Measurements from ENCODE around the gene ZNF750.

The ZNF750 gene

GRCh38 chr17:82820278-82821251 lies 19.3 kb downstream of the ZNF750 start:
- TF ChIP-seq FOXP2 (optimal IDR thresholded peaks at IDR 0.05; ENCODE audit: borderline replicate concordance, extremely low read depth, extremely low read length, insufficient read depth) = no peak
- TF ChIP-seq, protein P1, sequence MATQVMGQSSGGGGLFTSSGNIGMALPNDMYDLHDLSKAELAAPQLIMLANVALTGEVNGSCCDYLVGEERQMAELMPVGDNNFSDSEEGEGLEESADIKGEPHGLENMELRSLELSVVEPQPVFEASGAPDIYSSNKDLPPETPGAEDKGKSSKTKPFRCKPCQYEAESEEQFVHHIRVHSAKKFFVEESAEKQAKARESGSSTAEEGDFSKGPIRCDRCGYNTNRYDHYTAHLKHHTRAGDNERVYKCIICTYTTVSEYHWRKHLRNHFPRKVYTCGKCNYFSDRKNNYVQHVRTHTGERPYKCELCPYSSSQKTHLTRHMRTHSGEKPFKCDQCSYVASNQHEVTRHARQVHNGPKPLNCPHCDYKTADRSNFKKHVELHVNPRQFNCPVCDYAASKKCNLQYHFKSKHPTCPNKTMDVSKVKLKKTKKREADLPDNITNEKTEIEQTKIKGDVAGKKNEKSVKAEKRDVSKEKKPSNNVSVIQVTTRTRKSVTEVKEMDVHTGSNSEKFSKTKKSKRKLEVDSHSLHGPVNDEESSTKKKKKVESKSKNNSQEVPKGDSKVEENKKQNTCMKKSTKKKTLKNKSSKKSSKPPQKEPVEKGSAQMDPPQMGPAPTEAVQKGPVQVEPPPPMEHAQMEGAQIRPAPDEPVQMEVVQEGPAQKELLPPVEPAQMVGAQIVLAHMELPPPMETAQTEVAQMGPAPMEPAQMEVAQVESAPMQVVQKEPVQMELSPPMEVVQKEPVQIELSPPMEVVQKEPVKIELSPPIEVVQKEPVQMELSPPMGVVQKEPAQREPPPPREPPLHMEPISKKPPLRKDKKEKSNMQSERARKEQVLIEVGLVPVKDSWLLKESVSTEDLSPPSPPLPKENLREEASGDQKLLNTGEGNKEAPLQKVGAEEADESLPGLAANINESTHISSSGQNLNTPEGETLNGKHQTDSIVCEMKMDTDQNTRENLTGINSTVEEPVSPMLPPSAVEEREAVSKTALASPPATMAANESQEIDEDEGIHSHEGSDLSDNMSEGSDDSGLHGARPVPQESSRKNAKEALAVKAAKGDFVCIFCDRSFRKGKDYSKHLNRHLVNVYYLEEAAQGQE (IDR thresholded peaks at IDR 0.05; ENCODE audit: insufficient read depth in 1 of 2, low read depth in 2 of 2, low read length in 2 of 2) = no peak

DNA sequence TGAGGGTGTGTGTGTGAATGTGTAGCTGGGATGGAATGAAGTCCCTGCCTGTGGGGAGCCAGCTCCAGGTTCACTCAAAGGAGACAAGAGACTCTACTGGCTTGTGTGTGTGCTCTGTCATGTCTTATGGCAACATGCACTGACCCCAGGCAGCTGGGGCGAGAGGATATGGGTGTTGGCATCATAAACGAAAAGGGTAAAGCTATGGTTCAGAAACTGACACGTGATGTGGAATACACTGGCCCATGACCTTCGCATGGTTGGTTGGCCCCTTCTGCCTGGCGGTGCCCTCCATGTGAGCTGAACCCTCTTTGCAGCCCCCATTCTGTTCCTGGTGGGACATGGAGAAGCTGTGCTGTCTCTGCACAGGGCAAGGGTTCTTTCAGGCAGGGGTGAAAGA lies 21.9 kb downstream of the ZNF750 start:
- TF ChIP-seq SIN3A (IDR thresholded peaks at IDR 0.05; ENCODE audit: borderline replicate concordance, insufficient read depth, low read length) (no peak), TAF1 (IDR thresholded peaks at IDR 0.05; ENCODE audit: borderline replicate concordance, insufficient read depth, low read length) (no peak), FOXP2 (optimal IDR thresholded peaks at IDR 0.05; ENCODE audit: borderline replicate concordance, extremely low read depth, extremely low read length, insufficient read depth) (no peak), POLR2AphosphoS5 (IDR thresholded peaks at IDR 0.05; ENCODE audit: low read depth, low read length) (no peak)
- TF ChIP-seq, protein P1 (IDR thresholded peaks at IDR 0.05; ENCODE audit: insufficient read depth in 1 of 2, low read depth in 2 of 2, low read length in 2 of 2) = no peak

GRCh38 chr17:82816358-82816757 lies 23.5 kb downstream of the ZNF750 start:
- no peak for TF ChIP-seq POLR2AphosphoS5 (IDR thresholded peaks at IDR 0.05; ENCODE audit: low read depth, low read length)
- TF ChIP-seq, protein P1 (IDR thresholded peaks at IDR 0.05; ENCODE audit: insufficient read depth in 1 of 2, low read depth in 2 of 2, low read length in 2 of 2) = no peak
- TF ChIP-seq TAF1 (IDR thresholded peaks at IDR 0.05; ENCODE audit: borderline replicate concordance, insufficient read depth, low read length) = no peak
- TF ChIP-seq SIN3A (IDR thresholded peaks at IDR 0.05; ENCODE audit: borderline replicate concordance, insufficient read depth, low read length) = no peak
- TF ChIP-seq FOXP2 (optimal IDR thresholded peaks at IDR 0.05; ENCODE audit: borderline replicate concordance, extremely low read depth, extremely low read length, insufficient read depth) = no peak

DNA sequence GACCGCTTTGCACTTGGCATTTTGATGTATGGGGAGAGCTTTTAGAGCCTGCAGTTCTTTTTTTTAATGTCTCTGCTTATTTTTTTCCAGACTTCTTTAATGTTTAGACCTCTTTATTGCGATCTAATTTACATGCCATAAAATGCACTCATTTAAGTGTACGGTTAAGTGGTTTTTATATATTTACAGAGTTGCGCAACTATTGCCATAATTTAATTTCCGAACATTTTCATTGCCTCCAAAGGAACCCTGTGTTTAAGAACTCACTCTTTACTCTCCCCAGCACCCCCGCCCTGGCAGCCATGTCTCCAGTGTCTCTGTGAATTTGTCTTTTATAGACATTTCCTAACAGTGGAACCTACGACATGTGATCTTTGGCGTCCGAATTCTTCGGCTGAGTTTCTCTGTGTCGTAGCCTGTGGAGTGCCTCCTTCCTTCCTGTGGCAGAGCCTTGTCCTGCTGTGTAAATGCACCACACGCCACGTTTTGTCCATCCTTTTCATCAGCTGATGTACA lies 24.0 kb downstream of the ZNF750 start:
- TF ChIP-seq TAF1 (IDR thresholded peaks at IDR 0.05; ENCODE audit: borderline replicate concordance, insufficient read depth, low read length) (no peak), FOXP2 (optimal IDR thresholded peaks at IDR 0.05; ENCODE audit: borderline replicate concordance, extremely low read depth, extremely low read length, insufficient read depth) (no peak), POLR2AphosphoS5 (IDR thresholded peaks at IDR 0.05; ENCODE audit: low read depth, low read length) (no peak), SIN3A (IDR thresholded peaks at IDR 0.05; ENCODE audit: borderline replicate concordance, insufficient read depth, low read length) (no peak)
- TF ChIP-seq, protein P1 (IDR thresholded peaks at IDR 0.05; ENCODE audit: insufficient read depth in 1 of 2, low read depth in 2 of 2, low read length in 2 of 2) = no peak
